ENCODE results near the gene USP6.
"Not testable (repeated sequence)": the region's sequence is repeated elsewhere in the genome, so short reads cannot be mapped to it uniquely, and the experiment has no call there.

Gene USP6

GRCh38 chr17:5138198-5138544, 22.3 kb downstream of the USP6 start:
- not testable (repeated sequence) for H3K4me3 ChIP-seq (ENCODE audit: low read depth, low read length); H3K27ac ChIP-seq; H3K4me1 ChIP-seq; H3K36me3 ChIP-seq (ENCODE audit: control insufficient read depth, insufficient read depth, low read length); H2AFZ ChIP-seq; H3K27me3 ChIP-seq (ENCODE audit: control insufficient read depth, insufficient read depth, low read length); H3K79me2 ChIP-seq; H3K9me3 ChIP-seq (ENCODE audit: control insufficient read depth, low read length); H3K4me2 ChIP-seq (ENCODE audit: low read length); H3K9ac ChIP-seq

DNA sequence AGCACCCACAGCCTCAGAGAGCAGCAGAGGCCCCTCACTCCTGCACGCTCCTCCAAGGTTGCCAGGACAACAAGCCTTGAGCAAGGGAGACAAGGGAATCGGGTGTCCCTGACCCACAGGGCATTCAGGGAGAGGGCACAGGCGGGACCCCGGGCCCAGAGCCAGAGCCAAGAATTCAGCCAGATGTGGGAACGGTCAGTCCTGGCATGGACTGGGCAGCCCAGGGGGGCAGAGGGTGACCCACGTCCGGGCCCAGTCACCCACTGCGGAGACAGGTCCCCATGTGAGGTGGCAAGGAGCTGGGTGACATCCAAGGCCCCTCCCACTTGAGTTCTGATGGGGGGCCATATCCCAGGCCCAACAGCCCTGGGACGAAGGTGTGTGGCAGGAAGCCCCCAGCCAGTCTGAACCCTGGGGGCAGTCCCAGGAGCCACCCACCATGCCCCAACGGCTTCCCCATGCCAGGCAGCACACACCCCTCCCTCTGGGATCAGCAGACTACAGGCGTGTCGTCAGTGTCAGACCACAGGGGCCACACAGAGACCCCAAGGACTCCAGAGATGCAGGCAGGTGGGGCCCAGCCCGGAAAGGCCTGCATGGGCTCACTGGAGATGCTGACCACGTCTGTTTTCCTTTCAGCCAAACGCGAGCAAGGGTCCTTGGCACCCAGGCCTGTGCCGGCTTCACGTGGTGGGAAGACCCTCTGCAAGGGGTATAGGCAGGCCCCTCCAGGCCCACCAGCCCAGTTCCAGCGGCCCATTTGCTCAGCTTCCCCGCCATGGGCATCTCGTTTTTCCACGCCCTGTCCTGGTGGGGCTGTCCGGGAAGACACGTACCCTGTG, 23.0 kb downstream of the USP6 start:
- H3K27me3 ChIP-seq (ENCODE audit: control insufficient read depth, insufficient read depth, low read length) = no peaks in the 10 kb centered on the region

GRCh38 chr17:5139458-5139732, 23.6 kb downstream of the USP6 start:
- Histone ChIP-seq H3K4me1 (no peaks in the 10 kb centered on the region), H3K27ac (no peak overlapping the region), H2AFZ (no peak overlapping the region), H3K4me3 (ENCODE audit: low read depth, low read length) (no peak overlapping the region), H3K9ac (no peak overlapping the region), H3K36me3 (ENCODE audit: control insufficient read depth, insufficient read depth, low read length) (no peaks in the 10 kb centered on the region), H3K79me2 (no peaks in the 10 kb centered on the region), H3K27me3 (ENCODE audit: control insufficient read depth, insufficient read depth, low read length) (no peaks in the 10 kb centered on the region), H3K4me2 (ENCODE audit: low read length) (no peak overlapping the region), H3K9me3 (ENCODE audit: control insufficient read depth, low read length) (no peaks in the 10 kb centered on the region)
- TF ChIP-seq, protein P1, sequence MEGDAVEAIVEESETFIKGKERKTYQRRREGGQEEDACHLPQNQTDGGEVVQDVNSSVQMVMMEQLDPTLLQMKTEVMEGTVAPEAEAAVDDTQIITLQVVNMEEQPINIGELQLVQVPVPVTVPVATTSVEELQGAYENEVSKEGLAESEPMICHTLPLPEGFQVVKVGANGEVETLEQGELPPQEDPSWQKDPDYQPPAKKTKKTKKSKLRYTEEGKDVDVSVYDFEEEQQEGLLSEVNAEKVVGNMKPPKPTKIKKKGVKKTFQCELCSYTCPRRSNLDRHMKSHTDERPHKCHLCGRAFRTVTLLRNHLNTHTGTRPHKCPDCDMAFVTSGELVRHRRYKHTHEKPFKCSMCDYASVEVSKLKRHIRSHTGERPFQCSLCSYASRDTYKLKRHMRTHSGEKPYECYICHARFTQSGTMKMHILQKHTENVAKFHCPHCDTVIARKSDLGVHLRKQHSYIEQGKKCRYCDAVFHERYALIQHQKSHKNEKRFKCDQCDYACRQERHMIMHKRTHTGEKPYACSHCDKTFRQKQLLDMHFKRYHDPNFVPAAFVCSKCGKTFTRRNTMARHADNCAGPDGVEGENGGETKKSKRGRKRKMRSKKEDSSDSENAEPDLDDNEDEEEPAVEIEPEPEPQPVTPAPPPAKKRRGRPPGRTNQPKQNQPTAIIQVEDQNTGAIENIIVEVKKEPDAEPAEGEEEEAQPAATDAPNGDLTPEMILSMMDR (IDR thresholded peaks at IDR 0.05) = no peak

More for the DNA sequence above, 23.0 kb downstream of the USP6 start:
- H3K4me3 ChIP-seq (ENCODE audit: low read depth, low read length) = no peak overlapping the region
- no peaks in the 10 kb centered on the region for H3K4me1 ChIP-seq
- H3K36me3 ChIP-seq (ENCODE audit: control insufficient read depth, insufficient read depth, low read length) = no peaks in the 10 kb centered on the region
- H2AFZ ChIP-seq = no peak overlapping the region
- H3K4me2 ChIP-seq (ENCODE audit: low read length) = no peak overlapping the region
- no peak overlapping the region for H3K9ac ChIP-seq
- TF ChIP-seq, protein P1 (IDR thresholded peaks at IDR 0.05) = no peak
- no peak overlapping the region for H3K27ac ChIP-seq
- no peaks in the 10 kb centered on the region for H3K79me2 ChIP-seq
- no peaks in the 10 kb centered on the region for H3K9me3 ChIP-seq (ENCODE audit: control insufficient read depth, low read length)

GRCh38 chr17:5142877-5143276, 27.0 kb downstream of the USP6 start:
- H3K27ac ChIP-seq, H3K4me1 ChIP-seq, H3K79me2 ChIP-seq: not testable (repeated sequence)

DNA sequence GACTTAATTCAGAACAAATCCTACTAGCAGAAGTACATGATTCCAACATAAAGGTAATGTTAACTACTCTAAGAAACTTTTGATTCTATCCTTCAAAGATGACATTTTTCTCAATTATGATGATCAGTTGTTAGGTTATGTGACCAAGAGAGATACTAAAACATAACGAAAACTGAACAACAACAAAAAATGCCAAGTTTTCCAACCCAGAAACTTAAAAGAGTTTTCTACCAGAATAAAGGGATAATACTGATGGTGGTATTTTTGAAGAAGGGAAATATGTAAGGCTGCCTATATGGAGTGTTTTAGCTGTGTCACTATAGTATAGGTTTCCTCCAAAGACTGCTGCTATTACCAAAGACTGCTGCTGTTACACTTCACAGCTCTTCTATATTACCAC, 30.3 kb downstream of the USP6 start:
- not testable (repeated sequence) for H2AFZ ChIP-seq

More at GRCh38 chr17:5142877-5143276, 27.0 kb downstream of the USP6 start:
- H3K4me3 ChIP-seq (ENCODE audit: low read depth, low read length); H3K27me3 ChIP-seq (ENCODE audit: control insufficient read depth, insufficient read depth, low read length); H3K36me3 ChIP-seq (ENCODE audit: control insufficient read depth, insufficient read depth, low read length); H3K9ac ChIP-seq; H3K9me3 ChIP-seq (ENCODE audit: control insufficient read depth, low read length); H3K4me2 ChIP-seq (ENCODE audit: low read length); H2AFZ ChIP-seq: not testable (repeated sequence)

DNA sequence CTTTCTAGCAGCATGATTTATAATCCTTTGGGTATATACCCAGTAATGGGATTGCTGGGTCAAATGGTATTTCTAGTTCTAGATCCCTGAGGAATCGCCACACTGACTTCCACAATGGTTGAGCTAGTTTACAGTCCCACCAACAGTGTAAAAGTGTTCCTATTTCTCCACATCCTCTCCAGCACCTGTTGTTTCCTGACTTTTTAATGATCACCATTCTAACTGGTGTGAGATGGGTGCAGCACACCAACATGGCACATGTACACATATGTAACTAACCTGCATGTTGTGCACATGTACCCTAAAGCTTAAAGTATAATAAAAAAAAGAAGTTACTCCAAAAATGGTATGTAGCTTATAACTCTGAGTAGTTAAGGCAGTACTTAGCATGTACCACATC, 44.9 kb downstream of the USP6 start:
- not testable (repeated sequence) for H3K27ac ChIP-seq; H3K36me3 ChIP-seq (ENCODE audit: control insufficient read depth, insufficient read depth, low read length); H3K9me3 ChIP-seq (ENCODE audit: control insufficient read depth, low read length); H2AFZ ChIP-seq; H3K27me3 ChIP-seq (ENCODE audit: control insufficient read depth, insufficient read depth, low read length); H3K4me1 ChIP-seq; H3K4me2 ChIP-seq (ENCODE audit: low read length); H3K9ac ChIP-seq; H3K79me2 ChIP-seq; H3K4me3 ChIP-seq (ENCODE audit: low read depth, low read length)

More for the DNA sequence above, 30.3 kb downstream of the USP6 start:
- not testable (repeated sequence) for H3K79me2 ChIP-seq; H3K4me1 ChIP-seq; H3K9ac ChIP-seq; H3K36me3 ChIP-seq (ENCODE audit: control insufficient read depth, insufficient read depth, low read length); H3K9me3 ChIP-seq (ENCODE audit: control insufficient read depth, low read length); H3K27me3 ChIP-seq (ENCODE audit: control insufficient read depth, insufficient read depth, low read length); H3K4me3 ChIP-seq (ENCODE audit: low read depth, low read length); H3K4me2 ChIP-seq (ENCODE audit: low read length); H3K27ac ChIP-seq

DNA sequence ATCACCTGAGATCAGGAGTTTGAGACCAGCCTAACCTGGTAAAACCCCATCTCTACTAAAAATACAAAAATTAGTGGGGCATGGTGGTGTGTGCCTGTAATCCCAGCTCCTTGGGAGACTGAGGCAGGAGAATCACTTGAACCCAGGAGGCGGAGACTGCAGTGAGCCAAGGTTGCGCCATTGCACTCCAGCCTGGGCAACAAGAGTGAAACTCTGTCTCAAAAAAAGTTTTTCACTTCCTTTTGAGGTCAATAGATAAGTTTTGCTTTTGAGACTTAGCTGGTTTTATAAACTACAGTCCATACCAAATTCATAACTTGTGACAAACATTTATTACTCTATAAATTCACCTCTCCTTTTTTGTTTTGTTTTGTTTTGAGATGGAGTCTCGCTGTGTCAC, 46.0 kb downstream of the USP6 start:
- not testable (repeated sequence) for H3K79me2 ChIP-seq; H3K4me3 ChIP-seq (ENCODE audit: low read depth, low read length); H3K4me1 ChIP-seq; H3K27me3 ChIP-seq (ENCODE audit: control insufficient read depth, insufficient read depth, low read length); H2AFZ ChIP-seq; H3K36me3 ChIP-seq (ENCODE audit: control insufficient read depth, insufficient read depth, low read length); H3K9ac ChIP-seq; H3K4me2 ChIP-seq (ENCODE audit: low read length); H3K27ac ChIP-seq; H3K9me3 ChIP-seq (ENCODE audit: control insufficient read depth, low read length)

All from parathyroid adenoma (tissue), 2 donors.